VCaP (cell line): ENCODE measurements around the gene SPG21.
A peak's percentile ranks its signal among the peaks of the same experiment; 100 is the strongest.

Experiments
- H3K27ac ChIP-seq: fragments of 450-650 bp; 2 replicates; pipeline ENCODE4 v1.5.1; 2017
- CTCF ChIP-seq: fragments of 450-650 bp; conservative IDR thresholded peaks from 2 replicates; pipeline ENCODE4 v1.5.1; 2017; ENCODE audit warnings: mild to moderate bottlenecking, moderate library complexity

Gene SPG21

GRCh38 chr15:64989416-64990167 lies at the start of gene SPG21:
Gene SPG21 (minus strand): TSS chr15:64989914. CDS start chr15:64983569, 6,345 bp downstream.
- H3K27ac ChIP-seq: peak within 1 kb of the TSS; percentile 93
- TF ChIP-seq CTCF: no peak

GRCh38 chr15:65038836-65039235 lies 49.1 kb upstream of the SPG21 start:
- no peak for TF ChIP-seq CTCF
- no peak overlapping the region for H3K27ac ChIP-seq

GRCh38 chr15:65038428-65038827 lies 48.7 kb upstream of the SPG21 start:
- H3K27ac ChIP-seq: no peak overlapping the region
- TF ChIP-seq CTCF: no peak

- H3K27ac ChIP-seq: no peak overlapping the region
- no peak for TF ChIP-seq CTCF
These were observed 47.6 kb upstream of the SPG21 start for GRCh38 chr15:65037309-65037708.

- no peak for TF ChIP-seq CTCF
- no peak overlapping the region for H3K27ac ChIP-seq
These were observed 45.0 kb upstream of the SPG21 start for GRCh38 chr15:65034719-65035118.

GRCh38 chr15:65033659-65034269 lies 44.0 kb upstream of the SPG21 start:
- peak; percentile 31 for TF ChIP-seq CTCF
- peak overlapping the region; percentile 24 for H3K27ac ChIP-seq

GRCh38 chr15:65032801-65033537 lies 43.3 kb upstream of the SPG21 start:
- peak; percentile 84 for TF ChIP-seq CTCF
- peak overlapping the region; percentile 24 for H3K27ac ChIP-seq
